GM19238 (cell line): ENCODE measurements around the gene ARHGAP6.

ENCODE experiments used
- DNase-seq: peaks from one replicate; pipeline ENCODE4 v3.0.0; 2011; ENCODE audit warnings: low spot score; ENCODE audit not compliant: insufficient read length

Gene ARHGAP6

GRCh38 chrX:11426712-11427452, 238.8 kb downstream of the ARHGAP6 start:
- DNase-seq, result no peak

- no peak for DNase-seq
Observed at GRCh38 chrX:11424903-11425674, 240.6 kb downstream of the ARHGAP6 start.

DNA sequence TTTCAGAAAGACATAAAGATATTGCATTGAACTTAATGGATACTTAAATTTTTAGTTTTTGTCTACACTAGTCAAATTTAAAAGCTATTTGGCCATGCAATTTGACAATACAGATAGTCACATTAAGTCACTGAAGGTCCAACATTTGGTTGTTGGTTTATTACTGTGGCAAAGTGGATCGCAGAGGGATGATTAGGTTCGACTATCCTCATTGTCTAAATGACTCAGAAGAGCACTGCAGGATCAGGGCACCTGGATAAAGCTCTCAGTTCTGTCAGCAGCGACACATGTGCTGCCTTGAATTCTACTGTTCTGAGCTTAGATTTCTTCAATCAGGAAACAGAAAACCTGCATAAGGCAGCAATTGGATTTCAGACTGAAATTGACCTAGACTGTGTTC, 241.8 kb downstream of the ARHGAP6 start:
- DNase-seq, result no peak

DNA sequence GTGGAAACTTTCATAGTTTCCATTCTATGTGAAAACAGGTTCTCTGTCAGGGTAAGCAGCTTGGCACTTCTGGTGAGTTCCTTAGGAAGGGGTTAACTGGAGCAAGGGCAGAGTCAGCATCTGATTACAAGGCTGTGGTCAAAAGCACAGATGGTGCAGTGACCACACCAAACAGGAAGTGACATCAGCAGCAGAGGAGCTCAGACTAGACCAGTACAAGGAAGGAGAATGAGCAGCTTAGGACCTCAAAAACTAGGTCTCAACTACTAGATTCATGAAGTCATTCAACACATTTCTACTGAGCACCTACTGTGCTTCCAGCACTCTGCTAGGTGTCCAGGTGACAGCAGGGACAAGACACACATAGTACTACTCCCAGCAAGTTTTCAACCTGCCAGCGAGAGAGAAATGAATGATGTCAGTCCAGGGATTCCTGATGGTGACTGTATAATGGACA, 242.3 kb downstream of the ARHGAP6 start:
- peak; percentile 22 for DNase-seq

GRCh38 chrX:11422525-11422857, 243.2 kb downstream of the ARHGAP6 start:
- no peak for DNase-seq

- DNase-seq, result no peak
Observed at GRCh38 chrX:11421805-11422524, 243.8 kb downstream of the ARHGAP6 start.

DNA sequence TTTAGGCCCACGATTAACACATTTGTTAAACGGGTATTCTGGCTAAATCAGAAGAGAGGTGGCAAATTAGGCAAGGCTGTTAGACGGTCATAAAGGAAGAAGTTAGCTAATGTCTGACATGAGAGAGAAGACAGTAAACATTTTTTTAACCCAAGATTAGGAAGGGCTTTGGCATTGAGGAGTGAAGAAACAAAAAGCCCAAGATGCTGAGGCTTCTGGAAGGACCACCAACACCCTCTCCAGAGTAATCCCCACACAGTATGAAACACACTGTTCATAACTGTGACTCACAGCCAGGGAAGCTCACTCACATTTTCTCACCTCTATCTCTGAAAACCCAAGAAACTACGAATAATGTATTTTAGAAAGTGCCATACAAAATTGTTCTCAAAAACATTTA, 244.9 kb downstream of the ARHGAP6 start:
- no peak for DNase-seq

DNA sequence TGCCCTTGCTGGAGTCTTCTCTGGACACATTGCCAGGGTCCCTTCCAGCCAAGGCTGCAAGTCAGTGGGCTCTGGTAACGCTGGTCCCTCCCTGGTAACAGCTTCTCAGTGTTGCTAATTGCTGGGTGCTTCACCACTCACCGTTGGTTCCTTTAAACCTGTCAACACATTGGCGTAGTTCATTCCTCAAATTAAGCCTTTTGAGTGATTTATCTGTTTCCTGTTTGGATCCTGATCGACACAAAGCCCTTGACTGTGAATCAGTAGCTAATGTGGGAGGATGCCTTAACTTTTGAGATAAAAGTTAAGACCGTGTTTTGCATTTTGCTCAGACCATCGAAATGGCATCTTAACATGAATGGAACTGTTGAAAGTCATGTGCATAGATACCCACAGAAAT, 246.6 kb downstream of the ARHGAP6 start:
- DNase-seq, result no peak

DNA sequence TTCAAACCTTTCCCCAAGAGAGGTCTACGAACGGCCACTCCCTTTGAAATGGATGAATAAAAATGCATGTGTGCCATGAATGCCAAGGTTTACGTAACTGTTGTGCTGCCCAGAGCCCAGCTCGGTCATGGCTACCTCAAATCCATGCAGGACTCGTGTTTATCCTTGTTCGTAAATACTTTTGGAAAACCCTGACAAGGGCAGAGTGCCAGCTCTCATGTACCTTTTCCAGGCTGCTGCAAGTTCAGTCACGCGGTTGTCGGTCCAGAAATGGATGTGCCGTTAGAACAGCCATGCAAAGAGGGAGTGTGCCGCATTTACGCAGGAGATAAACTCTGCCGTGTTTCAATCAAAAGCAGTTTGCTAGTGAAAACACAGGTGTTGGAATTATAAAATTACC, 249.1 kb downstream of the ARHGAP6 start:
- no peak for DNase-seq

- DNase-seq, result no peak
Observed at GRCh38 chrX:11414091-11414490, 251.6 kb downstream of the ARHGAP6 start.

GRCh38 chrX:11412715-11413623, 252.8 kb downstream of the ARHGAP6 start:
- no peak for DNase-seq

- DNase-seq, result no peak
Observed at GRCh38 chrX:11409957-11410356, 255.8 kb downstream of the ARHGAP6 start.

DNA sequence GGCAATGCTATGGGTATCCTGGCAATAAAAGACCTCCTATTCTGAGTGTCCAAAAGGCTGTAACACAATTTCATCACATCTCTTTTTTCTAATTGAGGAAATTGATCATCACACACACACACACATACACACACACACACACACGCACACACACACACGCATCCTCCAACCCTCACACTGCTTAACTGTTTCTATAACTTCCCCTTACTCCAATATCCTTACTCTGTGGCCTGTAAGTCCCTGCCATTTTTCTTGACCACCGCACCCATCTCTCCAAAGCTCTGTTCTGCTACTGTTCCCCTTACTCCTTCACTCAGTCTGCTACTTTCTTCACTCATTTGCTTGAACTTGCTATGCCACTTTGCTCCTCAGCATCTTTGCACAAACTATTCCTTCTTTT, 256.9 kb downstream of the ARHGAP6 start:
- DNase-seq, result no peak

GRCh38 chrX:11408109-11408405, 257.7 kb downstream of the ARHGAP6 start:
- no peak for DNase-seq

DNA sequence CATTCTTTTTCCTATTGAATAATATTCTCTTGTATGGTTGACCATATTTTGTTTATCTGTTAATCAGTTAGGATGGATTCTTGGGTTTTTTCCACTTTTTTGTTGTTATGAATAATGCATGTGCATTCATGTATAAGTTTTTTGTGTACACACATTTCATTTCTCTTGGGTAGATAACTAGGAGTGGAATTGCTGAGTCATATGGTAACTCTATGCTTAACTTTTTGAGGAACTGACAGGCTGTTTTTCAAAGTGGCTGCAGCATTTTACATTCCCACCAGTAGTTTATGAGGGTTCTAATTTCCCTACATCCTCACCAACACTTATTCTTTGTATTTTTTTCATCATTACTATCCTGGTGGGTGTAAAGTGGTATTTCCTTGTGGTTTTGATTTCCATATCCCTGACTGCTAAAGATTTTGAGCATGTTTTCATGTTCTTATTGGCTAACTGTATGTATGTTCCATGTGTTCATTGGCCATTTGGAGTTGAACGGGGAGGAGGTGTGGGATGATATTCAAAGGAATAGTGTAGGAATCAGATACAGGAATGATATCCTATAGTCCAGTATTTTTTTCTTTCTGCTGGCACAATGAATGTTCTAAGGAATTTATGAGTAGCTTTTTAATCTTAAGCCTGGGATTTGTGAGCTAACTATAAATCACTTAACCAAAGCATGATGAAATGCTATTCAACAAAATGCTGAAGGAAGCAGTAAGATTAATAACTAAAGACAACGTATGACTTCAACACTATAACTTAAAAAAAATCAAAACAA, 258.2 kb downstream of the ARHGAP6 start:
- DNase-seq, result no peak

DNA sequence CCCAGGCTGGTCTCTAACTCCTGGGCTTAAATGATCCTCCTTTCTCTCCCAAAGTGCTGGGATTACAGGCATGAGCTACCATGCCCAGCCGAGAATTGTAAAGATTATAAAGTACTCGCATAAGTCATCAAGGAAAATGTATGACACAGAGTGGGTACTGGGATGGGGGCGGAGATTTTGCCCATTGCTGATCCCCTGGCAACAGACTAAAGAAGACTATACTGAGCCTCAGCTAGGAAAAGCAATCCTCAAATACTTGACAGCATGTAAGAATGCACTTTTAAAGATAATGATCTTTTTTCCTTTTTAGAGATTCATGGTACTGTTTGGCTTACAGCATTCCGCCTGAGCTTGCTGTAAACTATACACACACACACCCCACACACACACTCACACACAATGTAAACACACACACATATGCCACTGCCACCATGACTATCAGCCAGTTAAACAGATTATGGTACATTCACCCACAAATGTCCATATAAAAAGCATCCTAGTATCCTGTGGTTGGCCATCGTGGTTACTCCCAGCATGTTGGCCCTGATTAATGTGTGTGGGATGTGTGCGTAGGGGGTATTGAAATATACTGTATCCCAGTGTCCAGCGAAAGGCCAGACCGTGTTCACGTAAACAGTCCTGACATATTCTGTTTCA, 259.5 kb downstream of the ARHGAP6 start:
- no peak for DNase-seq

DNA sequence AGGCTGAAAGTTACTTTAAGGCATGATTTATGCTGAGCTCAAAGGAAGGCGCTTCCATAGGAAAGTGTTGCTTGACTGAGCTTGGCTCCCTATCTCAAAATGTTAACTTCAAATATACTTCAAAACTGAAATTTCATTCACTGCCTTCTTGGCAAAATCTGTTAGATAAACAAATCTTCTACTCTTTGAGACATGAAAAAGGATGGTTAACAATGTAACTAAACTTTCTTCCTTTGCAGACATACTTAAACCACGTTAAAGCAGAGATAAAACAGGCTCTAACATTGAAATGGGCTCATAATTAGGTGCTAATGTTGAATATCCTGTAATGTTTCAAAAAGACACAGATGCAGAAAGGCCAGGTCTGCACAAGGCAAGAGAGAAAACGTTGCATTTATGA, 262.1 kb downstream of the ARHGAP6 start:
- DNase-seq, result no peak

GRCh38 chrX:11401966-11402365, 263.8 kb downstream of the ARHGAP6 start:
- no peak for DNase-seq

- DNase-seq, result no peak
Observed at GRCh38 chrX:11399489-11400094, 266.1 kb downstream of the ARHGAP6 start.

GRCh38 chrX:11398785-11399184, 266.9 kb downstream of the ARHGAP6 start:
- DNase-seq, result no peak
